ENCODE data around the gene SUFU. TPM values are rescaled to one million over a fixed set of nuclear protein-coding genes. Genes with fewer than 3 reads are reported as not detected.

The SUFU gene
- total and polyA plus RNA-seq, 2 donors from 2014 or later: 6.5 to 18.9 TPM

- H3K9me3 ChIP-seq (ENCODE audit: control insufficient read depth in 2 of 3, insufficient read depth in 1 of 3, low read length in 3 of 3): no peaks in the 10 kb centered on the region
- no peak for TF ChIP-seq CTCF (IDR thresholded peaks at IDR 0.05; ENCODE audit: borderline replicate concordance, extremely low read depth, insufficient read depth)
- H3K27me3 ChIP-seq (ENCODE audit: control insufficient read depth, insufficient read depth, low read length): no peaks in the 10 kb centered on the region
- DNase-seq (peak; percentile 78 to 94 (median 88)), FAIRE-seq (no peak)
- intact Hi-C loops (cut with DNase I): no loop called here
- peak overlapping the region; percentile 76 to 97 (median 81) for H3K9ac ChIP-seq (ENCODE audit: low read length in 3 of 3)
- peaks cover 0 to 12% (median 4%) of the 10 kb centered on the region in 3 donors for H3K36me3 ChIP-seq (ENCODE audit: control insufficient read depth in 2 of 3, insufficient read depth in 3 of 3, low read length in 3 of 3)
- H3K27ac ChIP-seq (ENCODE audit: low read depth in 2 of 2, low read length in 2 of 2): peak overlapping the region; percentile 97 to 99
- peak overlapping the region; percentile 78 to 97 (median 86) for H3K4me3 ChIP-seq (ENCODE audit: low read length in 3 of 3)
- H3K4me1 ChIP-seq (ENCODE audit: control insufficient read depth in 2 of 3, insufficient read depth in 2 of 3, low read depth in 1 of 3, low read length in 3 of 3): peaks cover 6 to 39% (median 32%) of the 10 kb centered on the region in 3 donors
Observed at GRCh38 chr10:102645388-102645740, 141.6 kb downstream of the SUFU start.

GRCh38 chr10:102645741-102646609, 142.2 kb downstream of the SUFU start:
- Histone ChIP-seq H3K4me3 (ENCODE audit: low read length in 3 of 3) (peak overlapping the region; percentile 78 to 97 (median 86)), H3K27ac (ENCODE audit: low read depth in 2 of 2, low read length in 2 of 2) (peak overlapping the region; percentile 97 to 99), H3K27me3 (ENCODE audit: control insufficient read depth, insufficient read depth, low read length) (no peaks in the 10 kb centered on the region), H3K9ac (ENCODE audit: low read length in 3 of 3) (peak overlapping the region; percentile 76 to 97 (median 81)), H3K4me1 (ENCODE audit: control insufficient read depth in 2 of 3, insufficient read depth in 2 of 3, low read depth in 1 of 3, low read length in 3 of 3) (peaks cover 6 to 45% (median 33%) of the 10 kb centered on the region in 3 donors), H3K36me3 (ENCODE audit: control insufficient read depth in 2 of 3, insufficient read depth in 3 of 3, low read length in 3 of 3) (peaks cover 0 to 12% (median 4%) of the 10 kb centered on the region in 3 donors), H3K9me3 (ENCODE audit: control insufficient read depth in 2 of 3, insufficient read depth in 1 of 3, low read length in 3 of 3) (no peaks in the 10 kb centered on the region)
- FAIRE-seq: no peak
- peak; percentile 65 to 98 (median 81) for DNase-seq
- intact Hi-C loops (cut with DNase I): no loop called here
- TF ChIP-seq CTCF (IDR thresholded peaks at IDR 0.05; ENCODE audit: borderline replicate concordance, extremely low read depth, insufficient read depth): no peak

- Histone ChIP-seq H3K9ac (ENCODE audit: low read length in 3 of 3) (peak overlapping the region; percentile 8 to 97 (median 76)), H3K4me3 (ENCODE audit: low read length in 3 of 3) (peak overlapping the region; percentile 78 to 97 (median 86)), H3K9me3 (ENCODE audit: control insufficient read depth in 2 of 3, insufficient read depth in 1 of 3, low read length in 3 of 3) (no peaks in the 10 kb centered on the region), H3K27ac (ENCODE audit: low read depth in 2 of 2, low read length in 2 of 2) (peak overlapping the region; percentile 97 to 99), H3K4me1 (ENCODE audit: control insufficient read depth in 2 of 3, insufficient read depth in 2 of 3, low read depth in 1 of 3, low read length in 3 of 3) (peaks cover 6 to 53% (median 41%) of the 10 kb centered on the region in 3 donors), H3K36me3 (ENCODE audit: control insufficient read depth in 2 of 3, insufficient read depth in 3 of 3, low read length in 3 of 3) (peaks cover 0 to 12% (median 4%) of the 10 kb centered on the region in 3 donors), H3K27me3 (ENCODE audit: control insufficient read depth, insufficient read depth, low read length) (no peaks in the 10 kb centered on the region)
- intact Hi-C loops (cut with DNase I): no loop called here
- TF ChIP-seq CTCF (IDR thresholded peaks at IDR 0.05; ENCODE audit: borderline replicate concordance, extremely low read depth, insufficient read depth): no peak
- DNase-seq (peak; percentile 61 to 88 (median 76)), FAIRE-seq (no peak)
Observed at GRCh38 chr10:102646610-102647442, 143.1 kb downstream of the SUFU start.
